NCI-H2107 (cell line): ENCODE data around the gene OCIAD1.
A peak's percentile ranks its signal among the peaks of the same experiment; 100 is the strongest.
"Not testable (repeated sequence)": the region's sequence is repeated elsewhere in the genome, so short reads cannot be mapped to it uniquely, and the experiment has no call there.

Experiments
- DNase-seq: peaks from one replicate; lab custom pipeline; 2025; lab: John Stamatoyannopoulos, UW

Gene OCIAD1

GRCh38 chr4:48830706-48831531, at the start of gene OCIAD1:
OCIAD1 (plus strand) TSS chr4:48831088; CDS start chr4:48832625, 1,537 bp downstream.
- DNase-seq: peak; percentile 89

GRCh38 chr4:48781968-48782367, 48.9 kb upstream of the OCIAD1 start:
- DNase-seq: no peak

- no peak for DNase-seq
Measured at GRCh38 chr4:48785302-48785701, 45.6 kb upstream of the OCIAD1 start.

GRCh38 chr4:48786549-48786948, 44.3 kb upstream of the OCIAD1 start:
- no peak for DNase-seq

GRCh38 chr4:48787056-48787455, 43.8 kb upstream of the OCIAD1 start:
- DNase-seq: no peak

- no peak for DNase-seq
Measured at GRCh38 chr4:48790561-48790960, 40.3 kb upstream of the OCIAD1 start.

- no peak for DNase-seq
Measured at GRCh38 chr4:48791313-48791712, 39.6 kb upstream of the OCIAD1 start.

- DNase-seq: no peak
Measured at GRCh38 chr4:48792348-48793006, 38.4 kb upstream of the OCIAD1 start.

GRCh38 chr4:48795108-48795507, 35.8 kb upstream of the OCIAD1 start:
- DNase-seq: no peak

GRCh38 chr4:48796191-48796926, 34.5 kb upstream of the OCIAD1 start:
- no peak for DNase-seq

GRCh38 chr4:48796927-48797679, 33.8 kb upstream of the OCIAD1 start:
- no peak for DNase-seq

- DNase-seq: no peak
Measured at GRCh38 chr4:48798117-48798516, 32.8 kb upstream of the OCIAD1 start.

GRCh38 chr4:48799157-48799556, 31.7 kb upstream of the OCIAD1 start:
- DNase-seq: no peak

GRCh38 chr4:48800155-48800554, 30.7 kb upstream of the OCIAD1 start:
- not testable (repeated sequence) for DNase-seq

GRCh38 chr4:48801016-48801715, 29.7 kb upstream of the OCIAD1 start:
- DNase-seq: no peak

- DNase-seq: no peak
Measured at GRCh38 chr4:48804584-48805301, 26.1 kb upstream of the OCIAD1 start.

GRCh38 chr4:48812866-48813265, 18.0 kb upstream of the OCIAD1 start:
- no peak for DNase-seq

GRCh38 chr4:48813964-48814363, 16.9 kb upstream of the OCIAD1 start:
- DNase-seq: no peak

GRCh38 chr4:48815483-48815882, 15.4 kb upstream of the OCIAD1 start:
- no peak for DNase-seq

- DNase-seq: not testable (repeated sequence)
Measured at GRCh38 chr4:48816297-48816696, 14.6 kb upstream of the OCIAD1 start.

- DNase-seq: no peak
Measured at GRCh38 chr4:48816971-48817370, 13.9 kb upstream of the OCIAD1 start.
